Neural progenitor cell (in vitro differentiated cells): ENCODE results near the gene CERS6. TPM values are rescaled to one million over a fixed set of nuclear protein-coding genes. Genes with fewer than 3 reads are reported as not detected.

Experiments
- DNase-seq: peaks from one replicate; pipeline ENCODE4 v3.0.0-alpha.2; 2016; ENCODE audit warnings: low spot score
- H2AFZ ChIP-seq: fragments of 200-600 bp; sonication (generic); replicated peaks from 2 replicates; pipeline ENCODE4 v1.6.1; 2016; ENCODE audit warnings: antibody characterized with exemption
- H3F3A ChIP-seq: fragments of 200-600 bp; sonication (generic); 2 replicates; pipeline ENCODE4 v1.6.1; 2016; ENCODE audit warnings: antibody characterized with exemption, low read depth
- H3K27ac ChIP-seq: fragments of 200-600 bp; sonication (generic); 2 replicates; pipeline ENCODE4 v1.5.1; 2016; ENCODE audit warnings: mild to moderate bottlenecking
- H3K27me3 ChIP-seq: fragments of 200-600 bp; sonication (generic); 2 replicates; pipeline ENCODE4 v1.6.1; 2016; ENCODE audit warnings: mild to moderate bottlenecking, moderate library complexity
- H3K36me3 ChIP-seq: fragments of 200-600 bp; sonication (generic); 2 replicates; pipeline ENCODE4 v1.5.1; 2016
- H3K4me1 ChIP-seq: fragments of 200-600 bp; sonication (generic); 2 replicates; pipeline ENCODE4 v1.6.1; 2016; ENCODE audit warnings: mixed run types
- H3K4me2 ChIP-seq: fragments of 200-600 bp; sonication (generic); 2 replicates; pipeline ENCODE4 v1.6.1; 2016
- H3K4me3 ChIP-seq: fragments of 200-600 bp; sonication (generic); 2 replicates; pipeline ENCODE4 v1.5.1; 2016
- H3K79me2 ChIP-seq: fragments of 200-600 bp; sonication (generic); 2 replicates; pipeline ENCODE4 v1.6.1; 2016; ENCODE audit warnings: low read depth
- H3K9ac ChIP-seq: fragments of 200-600 bp; sonication (generic); 2 replicates; pipeline ENCODE4 v1.6.1; 2016
- H3K9me3 ChIP-seq: fragments of 200-600 bp; sonication (generic); 2 replicates; pipeline ENCODE4 v1.5.1; 2016; ENCODE audit warnings: low read depth
- H4K20me1 ChIP-seq: fragments of 200-600 bp; sonication (generic); 2 replicates; pipeline ENCODE4 v1.6.1; 2016; ENCODE audit warnings: low read depth
- H3K27ac Mint-ChIP-seq: 3 replicates; pipeline ENCODE4 v1.8.0; 2021; ENCODE audit warnings: mixed read lengths
- H3K27me3 Mint-ChIP-seq: 2 replicates; pipeline ENCODE4 v1.8.0; 2022; ENCODE audit warnings: low read depth, mild to moderate bottlenecking, inconsistent platforms, moderate library complexity, mixed read lengths; ENCODE audit not compliant: insufficient read depth
- H3K36me3 Mint-ChIP-seq: 3 replicates; pipeline ENCODE4 v1.8.0; 2021; ENCODE audit warnings: mixed read lengths
- H3K4me1 Mint-ChIP-seq: 3 replicates; pipeline ENCODE4 v1.8.0; 2021; ENCODE audit warnings: mixed read lengths
- H3K4me3 Mint-ChIP-seq: 3 replicates; pipeline ENCODE4 v1.8.0; 2021; ENCODE audit warnings: mild to moderate bottlenecking, moderate library complexity, mixed read lengths
- H3K9me3 Mint-ChIP-seq: 3 replicates; pipeline ENCODE4 v1.8.0; 2020; ENCODE audit warnings: mixed read lengths
- EZH2 ChIP-seq: fragments of 200-600 bp; sonication (generic); IDR thresholded peaks from 2 replicates; pipeline ENCODE4 v1.6.1; 2017; ENCODE audit warnings: antibody characterized with exemption, mild to moderate bottlenecking, moderate library complexity
- EZH2phosphoT487 ChIP-seq: fragments of 200-600 bp; sonication (generic); IDR thresholded peaks from 2 replicates; pipeline ENCODE4 v1.6.1; 2017; ENCODE audit warnings: antibody characterized with exemption
- total RNA-seq: library from RNA; depleted of rRNA; stranded (reverse); fragments of >200 nt; gene quantifications from 2 replicates; pipeline ENCODE4 v1.2.3, GENCODE V29; 2015; ENCODE audit warnings: low replicate concordance
- TF ChIP-seq, protein P1 (sequence below): fragments of 200-600 bp; sonication (generic); IDR thresholded peaks from 2 replicates; pipeline ENCODE4 v1.5.1; 2017; ENCODE audit warnings: antibody characterized with exemption, mild to moderate bottlenecking

The CERS6 gene
- total RNA-seq, 1 donor from 2014 or later, result 50.8 TPM

DNA sequence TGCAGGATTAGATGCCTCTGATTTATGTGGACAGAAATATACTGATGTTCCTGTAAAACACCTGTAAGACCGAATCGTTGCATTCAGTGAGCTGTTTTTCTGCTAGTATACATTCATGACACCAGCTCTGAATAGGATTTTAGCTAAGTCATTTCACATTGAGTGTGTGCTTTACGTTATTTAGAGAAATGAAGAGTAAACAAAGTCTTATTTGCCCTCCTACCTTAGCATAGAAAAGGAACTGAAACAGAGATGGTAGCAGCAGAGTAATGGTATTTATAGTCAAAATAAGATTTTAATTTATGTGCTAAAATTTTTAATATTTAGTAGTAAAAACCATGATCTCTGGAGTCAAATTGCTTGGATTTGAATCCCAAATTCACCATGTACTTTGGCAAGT is 168.0 kb downstream of the CERS6 start:
- Mint-ChIP-seq H3K9me3 (peaks cover 2% of the 10 kb centered on the region), H3K27me3 (no peaks in the 10 kb centered on the region), H3K4me3 (no peak overlapping the region), H3K4me1 (peaks cover 9% of the 10 kb centered on the region), H3K27ac (no peak overlapping the region), H3K36me3 (no peaks in the 10 kb centered on the region)
- DNase-seq, result no peak
- Histone ChIP-seq H3K9ac (no peak overlapping the region), H3F3A (peaks cover 22% of the 10 kb centered on the region), H3K4me3 (no peak overlapping the region), H3K4me2 (no peak overlapping the region), H3K36me3 (no peaks in the 10 kb centered on the region), H3K4me1 (peaks cover 26% of the 10 kb centered on the region), H3K79me2 (peaks cover 16% of the 10 kb centered on the region), H4K20me1 (no peaks in the 10 kb centered on the region), H2AFZ (no peak overlapping the region), H3K27me3 (no peaks in the 10 kb centered on the region), H3K27ac (no peak overlapping the region), H3K9me3 (no peaks in the 10 kb centered on the region)
- TF ChIP-seq, protein P1, sequence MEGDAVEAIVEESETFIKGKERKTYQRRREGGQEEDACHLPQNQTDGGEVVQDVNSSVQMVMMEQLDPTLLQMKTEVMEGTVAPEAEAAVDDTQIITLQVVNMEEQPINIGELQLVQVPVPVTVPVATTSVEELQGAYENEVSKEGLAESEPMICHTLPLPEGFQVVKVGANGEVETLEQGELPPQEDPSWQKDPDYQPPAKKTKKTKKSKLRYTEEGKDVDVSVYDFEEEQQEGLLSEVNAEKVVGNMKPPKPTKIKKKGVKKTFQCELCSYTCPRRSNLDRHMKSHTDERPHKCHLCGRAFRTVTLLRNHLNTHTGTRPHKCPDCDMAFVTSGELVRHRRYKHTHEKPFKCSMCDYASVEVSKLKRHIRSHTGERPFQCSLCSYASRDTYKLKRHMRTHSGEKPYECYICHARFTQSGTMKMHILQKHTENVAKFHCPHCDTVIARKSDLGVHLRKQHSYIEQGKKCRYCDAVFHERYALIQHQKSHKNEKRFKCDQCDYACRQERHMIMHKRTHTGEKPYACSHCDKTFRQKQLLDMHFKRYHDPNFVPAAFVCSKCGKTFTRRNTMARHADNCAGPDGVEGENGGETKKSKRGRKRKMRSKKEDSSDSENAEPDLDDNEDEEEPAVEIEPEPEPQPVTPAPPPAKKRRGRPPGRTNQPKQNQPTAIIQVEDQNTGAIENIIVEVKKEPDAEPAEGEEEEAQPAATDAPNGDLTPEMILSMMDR, result no peak
- TF ChIP-seq EZH2 (no peak), EZH2phosphoT487 (no peak)

DNA sequence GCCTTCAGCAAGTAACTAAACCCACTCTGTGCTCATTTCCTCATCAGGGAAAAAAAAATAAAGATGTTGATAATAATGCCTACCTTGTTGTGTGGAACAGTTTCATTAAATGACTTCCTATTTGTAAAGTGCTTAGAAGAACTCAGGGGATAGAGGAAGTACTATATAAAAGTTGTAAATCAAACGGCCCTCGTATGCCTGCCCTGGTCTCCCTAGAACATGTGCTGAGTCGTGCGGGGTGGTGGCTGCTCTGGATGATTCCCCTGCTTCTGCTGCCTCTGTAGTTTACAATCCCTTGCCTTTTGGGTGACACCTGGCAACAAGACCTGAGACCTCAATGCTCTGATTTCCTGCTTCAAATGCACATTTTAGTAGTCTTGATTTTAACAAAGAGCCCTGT is 170.0 kb downstream of the CERS6 start:
- Mint-ChIP-seq H3K4me1 (peaks cover 9% of the 10 kb centered on the region), H3K9me3 (no peaks in the 10 kb centered on the region), H3K36me3 (peaks cover 1% of the 10 kb centered on the region), H3K27me3 (no peaks in the 10 kb centered on the region), H3K4me3 (no peak overlapping the region), H3K27ac (peak overlapping the region; percentile 82)
- Histone ChIP-seq H3F3A (peaks cover 28% of the 10 kb centered on the region), H3K36me3 (no peaks in the 10 kb centered on the region), H4K20me1 (no peaks in the 10 kb centered on the region), H3K9me3 (no peaks in the 10 kb centered on the region), H2AFZ (no peak overlapping the region), H3K4me2 (peak overlapping the region; percentile 28), H3K27ac (peak overlapping the region; percentile 76), H3K4me1 (peaks cover 26% of the 10 kb centered on the region), H3K4me3 (no peak overlapping the region), H3K27me3 (no peaks in the 10 kb centered on the region), H3K79me2 (peaks cover 16% of the 10 kb centered on the region), H3K9ac (no peak overlapping the region)
- DNase-seq, result no peak
- TF ChIP-seq, protein P1, result no peak
- TF ChIP-seq EZH2phosphoT487, result no peak
- no peak for TF ChIP-seq EZH2

DNA sequence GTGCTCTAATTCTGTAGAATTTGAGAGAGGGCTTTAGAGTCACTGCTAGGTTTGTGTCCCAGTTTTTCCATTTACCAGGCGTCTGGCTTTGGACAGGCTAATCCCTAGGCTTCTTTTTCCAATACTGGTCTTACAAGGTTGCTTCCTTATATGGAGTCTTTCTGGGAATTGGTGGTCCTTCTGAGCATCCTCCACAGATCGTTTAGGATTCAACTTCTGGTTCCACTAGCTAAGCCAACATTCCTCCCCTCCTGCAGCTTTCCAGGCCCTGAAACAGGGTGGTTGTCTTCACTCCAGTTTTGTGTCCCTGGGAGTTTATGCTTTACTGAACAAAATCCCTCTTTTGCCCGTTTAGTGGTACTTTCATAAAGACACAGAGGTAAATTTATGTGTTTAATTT is 170.6 kb downstream of the CERS6 start:
- Mint-ChIP-seq H3K27ac (peak overlapping the region; percentile 82), H3K4me1 (peaks cover 9% of the 10 kb centered on the region), H3K27me3 (no peaks in the 10 kb centered on the region), H3K4me3 (no peak overlapping the region), H3K36me3 (peaks cover 1% of the 10 kb centered on the region), H3K9me3 (no peaks in the 10 kb centered on the region)
- Histone ChIP-seq H3K79me2 (peaks cover 16% of the 10 kb centered on the region), H3K9me3 (no peaks in the 10 kb centered on the region), H4K20me1 (no peaks in the 10 kb centered on the region), H3K4me3 (no peak overlapping the region), H3K27me3 (no peaks in the 10 kb centered on the region), H3F3A (peaks cover 28% of the 10 kb centered on the region), H3K4me2 (peak overlapping the region; percentile 28), H3K36me3 (no peaks in the 10 kb centered on the region), H3K4me1 (peaks cover 26% of the 10 kb centered on the region), H3K9ac (no peak overlapping the region), H3K27ac (peak overlapping the region; percentile 76), H2AFZ (no peak overlapping the region)
- peak; percentile 36 for DNase-seq
- TF ChIP-seq, protein P1, result no peak
